ENCODE data around the gene IKZF1.

- TF ChIP-seq CTCF (IDR thresholded peaks at IDR 0.05; ENCODE audit: insufficient read depth, low read length) (no peak), GABPA (IDR thresholded peaks at IDR 0.05; ENCODE audit: low read depth) (no peak)
Measured at GRCh38 chr7:50272808-50273207, 31.7 kb upstream of the IKZF1 start.
